Upper lobe of right lung (tissue), 1 donor: Measurements from ENCODE around the gene RNF40. TPM values are rescaled to one million over a fixed set of nuclear protein-coding genes. Genes with fewer than 3 reads are reported as not detected.
A peak's percentile ranks its signal among the peaks of the same experiment; 100 is the strongest.

Experiments
- ATAC-seq: fragments of 200-7000 bp; cut with Tn5 transposase; one replicate; pipeline ENCODE4 v1.9.1; 2020; ENCODE audit warnings: mild to moderate bottlenecking, moderate library complexity
- DNase-seq: peaks from one replicate; pipeline ENCODE4 v3.0.0-alpha.2; 2020
- H3K27ac ChIP-seq: fragments of 200-600 bp; one replicate; pipeline ENCODE4 v1.8.0; 2022
- H3K27me3 ChIP-seq: fragments of 200-600 bp; one replicate; pipeline ENCODE4 v1.8.0; 2022; ENCODE audit warnings: mild to moderate bottlenecking
- H3K36me3 ChIP-seq: fragments of 200-600 bp; one replicate; pipeline ENCODE4 v1.8.0; 2022
- H3K4me1 ChIP-seq: fragments of 200-600 bp; one replicate; pipeline ENCODE4 v1.8.0; 2022
- H3K4me3 ChIP-seq: fragments of 200-600 bp; one replicate; pipeline ENCODE4 v1.8.0; 2022; ENCODE audit warnings: mild to moderate bottlenecking
- H3K9me3 ChIP-seq: fragments of 200-600 bp; one replicate; pipeline ENCODE4 v1.8.0; 2022
- CTCF ChIP-seq: fragments of 200-600 bp; IDR thresholded peaks from one replicate; pipeline ENCODE4 v1.8.0; 2022; ENCODE audit warnings: antibody characterized with exemption
- intact Hi-C: fragments of 100-400 bp; cut with DNase I; formaldehyde crosslinking; loops from one replicate; pipeline ENCODE4 v1.11.0; 2022
- total RNA-seq: library from RNA; stranded (reverse); fragmentation: NEBNext Ultra II Directional; extraction: Animal tissue kit (Norgen Biotek cat#: 25700); gene quantifications from one replicate; pipeline ENCODE4 v1.2.1, GENCODE V29; 2021
- donor health status: DM: no; HTN: yes; CAD: no; lungs with severe emphysema.

The RNF40 gene
- total RNA-seq, 1 donor from 2014 or later, result 93.6 TPM

DNA sequence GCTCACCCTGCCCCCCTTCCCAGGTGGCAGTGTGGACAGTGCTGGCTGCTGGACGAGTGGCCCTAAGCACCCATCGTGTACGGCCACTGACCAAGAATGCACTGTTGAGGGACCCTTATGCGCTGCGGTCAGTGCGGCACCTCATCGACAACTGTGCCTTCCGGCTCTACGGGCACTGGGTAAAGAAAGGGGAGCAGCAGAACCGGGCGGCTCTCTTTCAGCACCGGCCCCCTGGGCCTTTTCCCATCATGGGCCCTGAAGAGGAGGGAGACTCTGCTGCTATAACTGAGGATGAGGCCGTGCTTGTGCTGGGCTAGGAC is 5.4 kb upstream of the RNF40 start:
- DNase-seq (no peak), ATAC-seq (no peak)
- peaks cover 9% of the 10 kb centered on the region for H3K4me1 ChIP-seq
- no peak overlapping the region for H3K4me3 ChIP-seq
- H3K36me3 ChIP-seq, result peaks cover 50% of the 10 kb centered on the region
- H3K27ac ChIP-seq, result no peak overlapping the region
- H3K9me3 ChIP-seq, result no peaks in the 10 kb centered on the region
- no peaks in the 10 kb centered on the region for H3K27me3 ChIP-seq
- TF ChIP-seq CTCF, result no peak
- intact Hi-C loops, result loop anchor here (10.0 kb wide), 1 partner anchor 62 kb away; the partner anchor contains the start of gene SRCAP

DNA sequence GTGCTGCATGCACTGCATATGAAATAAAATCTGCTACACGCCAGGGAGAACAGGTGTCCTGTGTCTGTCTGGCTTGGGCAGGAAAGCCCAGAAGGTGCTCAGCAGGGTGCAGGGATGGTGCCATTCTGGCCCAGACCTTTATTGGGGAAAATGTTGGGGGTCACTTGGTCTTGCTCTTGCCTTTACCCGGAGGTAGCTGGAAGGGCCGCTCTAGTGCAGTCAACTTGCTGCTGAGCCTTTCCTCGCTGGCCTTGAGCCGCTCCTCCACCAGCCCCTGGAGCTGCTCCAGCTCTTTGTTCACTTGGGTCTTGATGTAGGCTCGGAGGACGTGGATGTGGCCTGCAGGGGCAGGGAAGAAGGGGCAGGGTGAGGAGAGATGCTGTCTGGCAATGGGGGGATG is 4.8 kb upstream of the RNF40 start:
- Histone ChIP-seq H3K27ac (no peak overlapping the region), H3K9me3 (no peaks in the 10 kb centered on the region), H3K4me1 (peaks cover 9% of the 10 kb centered on the region), H3K27me3 (no peaks in the 10 kb centered on the region), H3K36me3 (peaks cover 45% of the 10 kb centered on the region), H3K4me3 (no peak overlapping the region)
- intact Hi-C loops, result loop anchor here (10.0 kb wide), 1 partner anchor 63 kb away; the partner anchor contains the start of gene SRCAP
- DNase-seq, result peak; percentile 46
- TF ChIP-seq CTCF, result no peak
- no peak for ATAC-seq

GRCh38 chr16:30758988-30759491 is 3.1 kb upstream of the RNF40 start:
- no peak for TF ChIP-seq CTCF
- Histone ChIP-seq H3K9me3 (no peaks in the 10 kb centered on the region), H3K27me3 (no peaks in the 10 kb centered on the region), H3K4me3 (no peak overlapping the region), H3K4me1 (peaks cover 23% of the 10 kb centered on the region), H3K36me3 (peaks cover 38% of the 10 kb centered on the region), H3K27ac (peak overlapping the region; percentile 48)
- DNase-seq, result peak; percentile 64
- ATAC-seq, result peak; percentile 12
- intact Hi-C loops, result loop anchor here (10.0 kb wide), 1 partner anchor 64 kb away; the partner anchor contains the start of gene SRCAP

GRCh38 chr16:30760001-30760559 is 2.0 kb upstream of the RNF40 start:
- no peak overlapping the region for H3K4me3 ChIP-seq
- no peak overlapping the region for H3K27ac ChIP-seq
- TF ChIP-seq CTCF, result no peak
- DNase-seq (peak; percentile 52), ATAC-seq (no peak)
- peaks cover 25% of the 10 kb centered on the region for H3K4me1 ChIP-seq
- intact Hi-C loops, result loop anchor here (10.0 kb wide), 1 partner anchor 45 kb away; no protein-coding TSS in a partner anchor
- H3K9me3 ChIP-seq, result no peaks in the 10 kb centered on the region
- H3K27me3 ChIP-seq, result no peaks in the 10 kb centered on the region
- peaks cover 41% of the 10 kb centered on the region for H3K36me3 ChIP-seq

DNA sequence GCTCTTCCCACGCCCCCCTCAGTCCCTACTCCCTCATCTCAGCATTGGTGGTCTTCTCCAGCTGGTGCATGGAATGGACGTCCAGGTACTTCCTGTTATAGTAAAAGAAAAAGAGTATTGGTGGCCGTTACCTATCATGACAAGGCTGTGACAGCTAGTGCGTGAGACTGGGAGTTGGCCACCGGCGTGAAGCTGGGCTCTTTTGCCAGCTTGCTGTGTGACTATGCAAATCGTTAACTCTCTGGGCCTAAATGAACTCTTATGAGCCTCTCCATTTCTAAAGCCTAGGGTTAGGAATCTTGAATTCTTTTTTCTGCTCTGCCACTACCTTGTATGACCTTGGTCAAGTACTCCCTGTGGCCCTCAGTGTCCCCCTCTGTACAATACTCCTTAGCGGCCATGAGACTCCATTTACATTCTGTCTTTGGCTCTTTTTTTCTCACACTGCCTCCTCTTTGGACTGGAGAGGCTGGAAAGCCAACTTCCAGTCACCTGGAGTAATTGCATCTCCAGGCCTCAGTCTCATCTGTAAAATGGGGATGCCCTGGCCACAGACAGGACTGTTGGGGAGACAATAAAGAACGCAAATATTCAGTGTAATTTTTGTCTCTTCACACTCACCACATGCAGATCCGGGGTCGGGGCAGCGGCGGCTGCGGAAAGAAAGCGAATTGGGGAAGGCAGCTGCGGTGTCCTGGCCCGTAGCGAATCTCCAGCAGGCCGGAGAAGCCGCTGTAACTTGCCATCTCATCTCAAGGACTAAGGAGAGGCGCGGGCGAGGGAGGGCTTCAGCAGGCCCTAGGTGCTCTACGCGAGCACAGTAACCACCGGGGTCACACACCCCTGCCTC is 1.3 kb upstream of the RNF40 start:
- ATAC-seq, result no peak
- Histone ChIP-seq H3K4me3 (peak overlapping the region; percentile 89), H3K27ac (no peak overlapping the region), H3K9me3 (no peaks in the 10 kb centered on the region), H3K27me3 (no peaks in the 10 kb centered on the region), H3K36me3 (peaks cover 43% of the 10 kb centered on the region), H3K4me1 (peaks cover 25% of the 10 kb centered on the region)
- no peak for DNase-seq
- intact Hi-C loops, result loop anchor here (10.0 kb wide), 1 partner anchor 46 kb away; no protein-coding TSS in a partner anchor
- TF ChIP-seq CTCF, result no peak
